HEK293T (cell line): ENCODE results near the gene TBX5.

Experiments
- ARNT ChIP-seq: fragments of 450-650 bp; IDR thresholded peaks from 2 replicates; pipeline ENCODE4 v1.6.1; 2017; ENCODE audit warnings: mild to moderate bottlenecking
- ELF4 ChIP-seq: fragments of 450-650 bp; IDR thresholded peaks from 2 replicates; pipeline ENCODE4 v1.6.1; 2017; ENCODE audit warnings: antibody characterized with exemption
- FOXM1 ChIP-seq: fragments of 450-650 bp; IDR thresholded peaks from 2 replicates; pipeline ENCODE4 v1.6.1; 2017; ENCODE audit warnings: mild to moderate bottlenecking, borderline replicate concordance
- L3MBTL2 ChIP-seq: fragments of 450-650 bp; conservative IDR thresholded peaks from 2 replicates; pipeline ENCODE4 v1.6.1; 2016; ENCODE audit warnings: mild to moderate bottlenecking
- SP1 ChIP-seq: fragments of 450-650 bp; IDR thresholded peaks from 2 replicates; pipeline ENCODE4 v1.6.1; 2017
- TARDBP ChIP-seq: fragments of 450-650 bp; IDR thresholded peaks from 2 replicates; pipeline ENCODE4 v1.6.1; 2016

DNA sequence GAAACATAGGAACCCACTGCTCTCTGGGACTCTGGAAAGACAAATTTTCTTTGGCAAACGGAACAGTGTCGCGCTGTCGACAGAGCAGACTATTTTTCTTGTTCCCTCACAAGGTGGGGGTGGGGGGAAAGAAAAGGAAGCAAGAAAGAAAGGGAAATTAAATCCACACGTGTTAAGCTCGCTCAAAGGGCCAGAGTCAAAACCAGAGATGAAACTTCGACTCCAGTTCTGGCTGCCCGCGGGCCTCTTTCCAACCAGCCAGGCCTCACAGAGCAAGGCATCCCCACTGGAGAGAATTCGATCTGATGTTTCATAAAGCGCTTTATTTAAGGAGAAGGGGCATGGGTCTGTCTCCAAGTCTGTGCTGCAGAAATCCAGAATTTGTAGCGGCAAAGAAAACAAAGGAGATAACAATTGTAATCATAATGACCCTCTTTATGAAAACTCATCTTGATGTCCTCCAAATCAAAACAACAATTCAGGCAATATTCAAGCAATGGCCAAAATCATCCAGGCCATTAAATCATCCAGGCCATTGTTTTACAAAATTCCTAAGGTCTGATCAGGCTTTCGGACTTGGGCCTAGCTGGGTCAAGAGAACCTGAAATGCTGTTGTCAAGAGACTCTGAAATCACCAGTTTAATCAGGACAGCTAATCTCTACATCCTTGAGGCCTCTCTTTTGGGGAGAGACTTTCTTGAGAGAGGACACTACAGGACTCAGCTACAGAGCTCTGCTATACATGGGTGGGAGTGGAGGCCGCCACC lies 5.3 kb upstream of the TBX5 start:
- TF ChIP-seq L3MBTL2 (no peak), SP1 (no peak), FOXM1 (no peak), ELF4 (no peak), TARDBP (no peak), ARNT (no peak)
